ENCODE measurements around the gene GSDMA. TPM values are rescaled to one million over a fixed set of nuclear protein-coding genes. Genes with fewer than 3 reads are reported as not detected.

The GSDMA gene
- total RNA-seq, 4 donors from 2014 or later: 0.11 to 0.99 (median 0.45) TPM; not detected in 1

GRCh38 chr17:40025991-40026815 lies 63.4 kb downstream of the GSDMA start:
- 57% methylated on average over 19 of the region's 22 CpGs for WGBS
- Histone ChIP-seq H3K4me3 (no peak overlapping the region), H3K36me3 (peaks cover 46 to 94% (median 85%) of the 10 kb centered on the region in 4 donors), H3K4me1 (peaks cover 27 to 69% (median 63%) of the 10 kb centered on the region in 4 donors), H3K9me3 (no peaks in the 10 kb centered on the region), H3K27ac (replicated peaks in 1 of 4) (peak overlapping the region in 3 of 4 donors; percentile 28 to 56 (median 42)), H3K27me3 (no peaks in the 10 kb centered on the region)
- DNase-seq (ENCODE audit: extremely low spot score): no peak
- intact Hi-C loops (cut with DNase I): no loop called here
- TF ChIP-seq CTCF (IDR thresholded peaks at IDR 0.05): no peak
- TF ChIP-seq POLR2AphosphoS5 (IDR thresholded peaks at IDR 0.05): no peak

- H3K4me3 ChIP-seq: no peak overlapping the region
- H3K4me1 ChIP-seq: peaks cover 31 to 69% (median 63%) of the 10 kb centered on the region in 4 donors
- peak overlapping the region in 3 of 4 donors; percentile 28 to 56 (median 42) for H3K27ac ChIP-seq (replicated peaks in 1 of 4)
- H3K27me3 ChIP-seq: no peaks in the 10 kb centered on the region
- WGBS: 43% methylated on average over 13 of the region's 33 CpGs
- H3K36me3 ChIP-seq: peaks cover 48 to 94% (median 84%) of the 10 kb centered on the region in 4 donors
- H3K9me3 ChIP-seq: no peaks in the 10 kb centered on the region
- peak; percentile 95 for DNase-seq (ENCODE audit: extremely low spot score)
- TF ChIP-seq CTCF (IDR thresholded peaks at IDR 0.05) (peak; percentile 87 to 96 (median 95)), POLR2A (IDR thresholded peaks at IDR 0.05; ENCODE audit: low read depth) (no peak), POLR2AphosphoS5 (IDR thresholded peaks at IDR 0.05) (peak in 1 of 2 donors; percentile 68)
- intact Hi-C loops (cut with DNase I): no loop called here
These were observed 64.2 kb downstream of the GSDMA start for GRCh38 chr17:40026816-40027613.

Small RNA genes within 50 kb of the gene (small RNA-seq; reads per million reads assigned to genes)
- gene SNORD124: 740 to 1,044 (median 1,024) reads per million in 3 donors

Other genes starting within 250 kb of the GSDMA start
- 10 to 100 TPM; 47.0 to 57.3 (median 52.7) TPM for gene MIEN1, start 232.5 kb upstream of the GSDMA start, total RNA-seq
- under 1 TPM; 0.23 to 0.83 (median 0.55) TPM for gene GRB7, start 225.1 kb upstream of the GSDMA start, total RNA-seq
- 1 to 10 TPM in 2 of 4 donors, under 1 TPM in 2; 0.83 to 3.8 (median 1.3) TPM for gene IKZF3, start 98.7 kb upstream of the GSDMA start, total RNA-seq
- not detected for gene ZPBP2, start 94.8 kb upstream of the GSDMA start, total RNA-seq
- gene GSDMB, start 44.4 kb upstream of the GSDMA start, total RNA-seq: 1 to 10 TPM; 1.7 to 7.1 (median 2.7) TPM
- 10 to 100 TPM; 33.2 to 68.6 (median 45.9) TPM for gene ORMDL3, start 35.4 kb upstream of the GSDMA start, total RNA-seq
- gene LRRC3C, start 35.3 kb upstream of the GSDMA start, total RNA-seq: not detected
- 100 to 1,000 TPM in 1 of 4 donors, 10 to 100 TPM in 3; 58.1 to 117 (median 84.0) TPM for gene PSMD3, start 17.8 kb downstream of the GSDMA start, total RNA-seq
- gene CSF3, start 52.4 kb downstream of the GSDMA start, total RNA-seq: 10 to 100 TPM in 1 of 4 donors, under 1 TPM in 3; 0.32 to 19.4 (median 0.58) TPM
- gene MED24, start 91.4 kb downstream of the GSDMA start, total RNA-seq: 10 to 100 TPM; 33.6 to 43.6 (median 37.4) TPM
- 100 to 1,000 TPM in 2 of 4 donors, 10 to 100 TPM in 2; 69.7 to 112 (median 85.2) TPM for gene THRA, start 100.0 kb downstream of the GSDMA start, total RNA-seq
- gene NR1D1, start 137.6 kb downstream of the GSDMA start, total RNA-seq: 10 to 100 TPM in 3 of 4 donors, 1 to 10 TPM in 1; 6.1 to 24.2 (median 14.5) TPM
- gene MSL1, start 159.0 kb downstream of the GSDMA start, total RNA-seq: 10 to 100 TPM; 64.1 to 86.8 (median 72.2) TPM
- 100 to 1,000 TPM in 2 of 4 donors, 10 to 100 TPM in 2; 77.2 to 103 (median 95.5) TPM for gene CASC3, start 177.5 kb downstream of the GSDMA start, total RNA-seq
- gene RAPGEFL1, start 214.5 kb downstream of the GSDMA start, total RNA-seq: 1 to 10 TPM; 1.5 to 5.4 (median 2.9) TPM